Sciatic nerve (tissue), 2 donors: Measurements from ENCODE around the gene THRB. TPM values are rescaled to one million over a fixed set of nuclear protein-coding genes. Genes with fewer than 3 reads are reported as not detected.

Experiments used
- ATAC-seq: fragments of 200-7000 bp; cut with Tn5 transposase; one replicate; pipeline ENCODE4 v1.9.1; 2020; ENCODE audit warnings: mild to moderate bottlenecking, moderate library complexity
- DNase-seq: peaks from one replicate; pipeline ENCODE4 v3.0.0-alpha.2; 2020; ENCODE audit warnings: low spot score
- intact Hi-C: fragments of 100-400 bp; cut with DNase I; formaldehyde crosslinking; loops from one replicate; pipeline ENCODE4 v1.14.2; 2022
- microRNA-seq: library from miRNA; unstranded; fragments of <30 nt; microRNA quantifications from one replicate; pipeline ENCODE4 v1.2.0, GENCODE V29; 2020
- total RNA-seq: library from RNA; stranded (reverse); fragmentation: NEBNext Ultra II Directional; extraction: Animal tissue kit (Norgen Biotek cat#: 25700); gene quantifications from one replicate; pipeline ENCODE4 v1.2.1, GENCODE V29; 2021
- donor health status: DM: no; HTN: no; CAD: no.
- donor health status: DM: no; HTN: no; CAD: no.

Gene THRB
- total RNA-seq, 1 donor from 2014 or later = 13.2 TPM

DNA sequence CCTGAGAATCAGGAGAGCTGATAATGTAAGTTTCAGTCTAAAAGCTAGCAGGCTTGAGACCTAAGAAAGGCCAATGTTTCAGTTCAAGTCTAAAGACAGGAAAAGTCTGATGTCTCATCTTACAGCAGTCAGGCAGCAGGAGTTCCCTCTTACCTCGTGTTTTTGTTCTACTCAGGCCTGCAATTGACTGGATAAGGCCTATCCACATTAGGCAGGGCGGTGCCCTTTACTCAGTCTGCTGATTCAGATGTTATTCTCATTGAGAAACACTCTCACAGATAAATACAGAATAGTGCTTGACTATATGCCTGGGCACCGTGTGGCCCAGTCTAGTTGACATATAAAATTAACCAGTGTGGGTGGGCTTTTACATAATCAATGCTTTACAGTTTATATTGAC lies 427.2 kb downstream of the THRB start:
- no peak for ATAC-seq
- no peak for DNase-seq
- intact Hi-C loops = no loop called here

Small RNA genes within 50 kb of the gene (microRNA-seq; reads per million reads assigned to microRNA genes)
- gene MIR4792 = not detected
